Ascending aorta (tissue), 2 donors: ENCODE data around the gene KDM5B. TPM values are rescaled to one million over a fixed set of nuclear protein-coding genes. Genes with fewer than 3 reads are reported as not detected.

Experiments used
- DNase-seq, 2 donors: peaks; one replicate each; pipeline ENCODE4 v3.0.0-alpha.2; 2019; ENCODE audit warnings: low spot score in 2 of 2
- H3K27ac ChIP-seq, 2 donors: fragments of 200-600 bp; sonication (generic); one replicate each; pipeline ENCODE4 v1.5.1; 2016 to 2017; ENCODE audit warnings: mild to moderate bottlenecking in 1 of 2
- H3K27me3 ChIP-seq: fragments of 200-600 bp; sonication (generic); one replicate; pipeline ENCODE4 v1.5.1; 2017
- H3K36me3 ChIP-seq, 2 donors: fragments of 200-600 bp; sonication (generic); one replicate each; pipeline ENCODE4 v1.5.1; 2016
- H3K4me1 ChIP-seq, 2 donors: fragments of 200-600 bp; sonication (generic); one replicate each; pipeline ENCODE4 v1.5.1; 2016 to 2017; ENCODE audit warnings: mild to moderate bottlenecking in 1 of 2
- H3K4me3 ChIP-seq, 2 donors: fragments of 200-600 bp; sonication (generic); one replicate each; pipeline ENCODE4 v1.5.1; 2016 to 2017; ENCODE audit warnings: mild to moderate bottlenecking in 1 of 2
- H3K9me3 ChIP-seq, 2 donors: fragments of 200-600 bp; sonication (generic); one replicate each; pipeline ENCODE4 v1.5.1; 2016
- intact Hi-C: fragments of 100-400 bp; cut with DNase I; formaldehyde crosslinking; loops from one replicate; pipeline ENCODE4 v1.15.1; 2023
- total RNA-seq: library from RNA; depleted of rRNA; stranded (reverse); fragments of >200 nt; gene quantifications from one replicate; pipeline ENCODE4 v1.1.0, GENCODE V29; 2016
- TF ChIP-seq, protein P1 (sequence below), 3 experiments: fragments of 200-600 bp in 2 of 3; fragments of 450-650 bp in 1 of 3; sonication (generic) in 2 of 3; IDR thresholded peaks; one replicate each; pipeline ENCODE4 v1.5.1; 2016 to 2019; ENCODE audit warnings: antibody characterized with exemption in 3 of 3, mild to moderate bottlenecking in 1 of 3, moderate library complexity in 1 of 3

KDM5B gene
- total RNA-seq, 1 donor from 2014 or later: 61.7 TPM

DNA sequence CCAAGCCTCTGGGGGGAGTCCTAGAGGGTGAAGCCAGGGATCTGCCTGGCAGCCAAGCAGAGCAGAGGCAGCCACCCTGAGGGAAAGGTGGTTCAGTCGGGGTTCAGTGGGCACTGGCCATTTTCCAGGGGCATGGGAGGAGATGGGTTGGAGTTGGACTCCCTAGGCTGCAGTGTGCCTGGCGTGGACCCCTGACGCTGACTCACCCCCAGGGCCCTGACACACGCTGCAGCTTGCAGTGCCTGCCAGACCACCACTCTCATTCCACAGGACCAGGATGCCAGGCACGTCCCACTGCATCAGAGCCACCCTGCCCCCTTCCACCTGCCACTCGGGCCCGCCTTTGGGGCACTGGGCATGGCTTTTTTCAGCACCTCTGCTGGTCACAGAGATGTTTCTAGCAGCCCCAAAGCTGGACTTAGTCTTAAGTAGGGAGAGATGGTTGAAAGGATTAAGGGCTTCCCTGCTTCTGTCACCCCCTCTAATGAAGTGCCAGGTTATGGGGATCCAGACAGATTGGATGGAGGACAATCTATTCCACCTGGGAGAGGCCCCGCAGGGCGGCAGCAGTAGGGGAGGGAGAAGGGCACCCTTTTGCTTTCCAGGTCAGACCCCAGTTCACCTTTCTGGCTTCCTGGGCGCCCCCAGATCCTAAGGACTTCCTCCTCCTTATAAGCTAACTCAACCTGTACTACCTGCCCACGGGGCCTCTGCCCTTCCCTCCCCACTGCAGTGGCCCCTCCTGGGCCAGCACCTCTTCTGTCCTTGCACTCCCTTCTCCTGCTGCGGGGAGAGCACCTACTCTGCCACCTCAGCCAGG lies 99.6 kb downstream of the KDM5B start:
- Histone ChIP-seq H3K27me3 (peaks cover 16% of the 10 kb centered on the region), H3K36me3 (no peaks in the 10 kb centered on the region), H3K9me3 (no peaks in the 10 kb centered on the region), H3K27ac (no peak overlapping the region), H3K4me1 (peaks cover 0 to 11% of the 10 kb centered on the region in 2 donors), H3K4me3 (no peak overlapping the region)
- intact Hi-C loops: no loop called here
- TF ChIP-seq, protein P1, sequence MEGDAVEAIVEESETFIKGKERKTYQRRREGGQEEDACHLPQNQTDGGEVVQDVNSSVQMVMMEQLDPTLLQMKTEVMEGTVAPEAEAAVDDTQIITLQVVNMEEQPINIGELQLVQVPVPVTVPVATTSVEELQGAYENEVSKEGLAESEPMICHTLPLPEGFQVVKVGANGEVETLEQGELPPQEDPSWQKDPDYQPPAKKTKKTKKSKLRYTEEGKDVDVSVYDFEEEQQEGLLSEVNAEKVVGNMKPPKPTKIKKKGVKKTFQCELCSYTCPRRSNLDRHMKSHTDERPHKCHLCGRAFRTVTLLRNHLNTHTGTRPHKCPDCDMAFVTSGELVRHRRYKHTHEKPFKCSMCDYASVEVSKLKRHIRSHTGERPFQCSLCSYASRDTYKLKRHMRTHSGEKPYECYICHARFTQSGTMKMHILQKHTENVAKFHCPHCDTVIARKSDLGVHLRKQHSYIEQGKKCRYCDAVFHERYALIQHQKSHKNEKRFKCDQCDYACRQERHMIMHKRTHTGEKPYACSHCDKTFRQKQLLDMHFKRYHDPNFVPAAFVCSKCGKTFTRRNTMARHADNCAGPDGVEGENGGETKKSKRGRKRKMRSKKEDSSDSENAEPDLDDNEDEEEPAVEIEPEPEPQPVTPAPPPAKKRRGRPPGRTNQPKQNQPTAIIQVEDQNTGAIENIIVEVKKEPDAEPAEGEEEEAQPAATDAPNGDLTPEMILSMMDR (IDR thresholded peaks at IDR 0.05): no peak
- DNase-seq: no peak

DNA sequence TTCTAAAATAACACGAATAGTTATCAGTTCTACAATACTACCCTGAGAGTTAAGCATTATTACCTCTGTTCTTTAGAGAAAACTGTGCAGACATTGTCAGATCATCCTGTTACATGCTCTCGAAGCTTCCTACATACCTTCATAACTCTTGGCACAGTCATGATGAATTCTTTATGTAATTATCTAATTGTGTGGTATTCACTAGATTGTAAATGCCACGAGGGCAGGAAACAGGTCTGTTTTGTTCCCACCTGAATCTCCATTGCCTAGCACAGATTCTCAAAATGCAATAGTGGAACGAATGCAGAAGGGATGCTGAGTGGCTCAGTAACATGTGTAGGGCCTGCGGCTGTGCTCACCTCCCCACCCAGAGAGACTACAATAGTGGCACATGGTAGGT lies 101.4 kb downstream of the KDM5B start:
- peaks cover 0 to 11% of the 10 kb centered on the region in 2 donors for H3K4me1 ChIP-seq

DNA sequence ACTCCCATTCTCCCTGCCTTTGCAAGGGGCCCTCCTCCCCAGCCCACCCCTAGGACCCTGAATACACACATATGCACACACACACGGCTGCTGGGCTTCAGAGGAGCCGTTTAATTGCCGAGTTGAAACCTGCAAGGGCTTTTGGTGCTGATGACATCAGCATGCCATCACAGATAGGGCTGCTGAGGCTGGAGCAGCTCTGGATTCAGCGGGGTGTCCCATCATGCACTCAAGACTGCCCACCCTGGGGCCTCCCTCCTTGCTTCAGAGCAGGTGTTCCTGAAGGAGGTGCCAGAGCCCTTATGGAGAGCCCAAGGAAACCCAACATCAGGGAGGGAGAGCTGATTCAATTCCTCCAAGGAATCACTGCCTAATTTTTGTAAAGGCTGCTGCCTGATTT lies 103.6 kb downstream of the KDM5B start:
- no peaks in the 10 kb centered on the region for H3K9me3 ChIP-seq
- peaks cover 0 to 5% of the 10 kb centered on the region in 2 donors for H3K4me1 ChIP-seq
- DNase-seq: no peak
- TF ChIP-seq, protein P1 (IDR thresholded peaks at IDR 0.05): no peak
- intact Hi-C loops: no loop called here
- H3K27me3 ChIP-seq: peaks cover 7% of the 10 kb centered on the region
- H3K27ac ChIP-seq: no peak overlapping the region
- no peaks in the 10 kb centered on the region for H3K36me3 ChIP-seq
- no peak overlapping the region for H3K4me3 ChIP-seq

More for the DNA sequence above, 101.4 kb downstream of the KDM5B start:
- DNase-seq: no peak
- H3K4me3 ChIP-seq: no peak overlapping the region
- intact Hi-C loops: no loop called here
- no peak overlapping the region for H3K27ac ChIP-seq
- TF ChIP-seq, protein P1 (IDR thresholded peaks at IDR 0.05): no peak
- peaks cover 16% of the 10 kb centered on the region for H3K27me3 ChIP-seq
- no peaks in the 10 kb centered on the region for H3K36me3 ChIP-seq
- no peaks in the 10 kb centered on the region for H3K9me3 ChIP-seq

DNA sequence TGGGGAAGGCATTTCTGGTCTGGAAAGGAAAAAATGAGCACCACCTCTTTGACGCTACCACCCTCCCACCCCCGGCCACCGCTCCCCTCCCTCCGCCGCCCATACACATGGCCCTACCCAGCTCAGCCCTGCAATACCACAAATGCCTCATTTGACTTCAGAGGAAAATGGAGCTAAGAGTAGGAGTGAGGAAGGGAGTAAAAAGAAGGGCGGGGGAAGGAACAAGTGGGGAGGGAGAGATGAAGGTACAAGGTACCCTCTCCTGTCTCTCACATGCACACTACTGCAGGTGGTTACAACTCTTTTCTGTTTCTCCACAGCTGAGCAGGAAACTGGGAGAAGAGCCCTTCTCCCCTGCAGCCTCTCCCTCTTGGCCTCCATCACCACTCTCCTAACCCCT lies 105.0 kb downstream of the KDM5B start:
- H3K4me1 ChIP-seq: no peaks in the 10 kb centered on the region
- H3K4me3 ChIP-seq: no peak overlapping the region
- H3K27me3 ChIP-seq: no peaks in the 10 kb centered on the region
- TF ChIP-seq, protein P1 (IDR thresholded peaks at IDR 0.05): no peak
- H3K9me3 ChIP-seq: no peaks in the 10 kb centered on the region
- DNase-seq: no peak
- intact Hi-C loops: no loop called here
- no peaks in the 10 kb centered on the region for H3K36me3 ChIP-seq
- H3K27ac ChIP-seq: no peak overlapping the region

DNA sequence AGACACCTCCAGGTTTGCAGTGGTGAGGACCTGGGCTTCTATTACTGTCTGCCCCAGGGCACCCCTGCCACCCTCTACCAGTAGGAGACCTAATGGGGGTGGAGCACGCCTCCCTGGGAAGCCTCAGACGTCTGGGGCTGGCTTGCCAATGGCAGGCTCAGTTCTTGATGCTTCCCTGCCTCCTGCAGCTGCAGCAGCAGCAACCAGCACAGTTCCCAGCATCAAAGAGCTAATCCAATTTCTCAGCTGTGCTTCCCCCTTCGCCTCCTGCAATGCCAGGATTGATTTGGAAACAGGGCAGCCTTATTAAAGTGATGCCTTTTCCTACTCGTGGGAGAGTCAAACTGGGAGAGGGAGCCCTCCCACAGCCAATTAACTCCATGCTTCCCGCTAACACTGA lies 106.1 kb downstream of the KDM5B start:
- Histone ChIP-seq H3K9me3 (no peaks in the 10 kb centered on the region), H3K36me3 (no peaks in the 10 kb centered on the region), H3K27ac (no peak overlapping the region), H3K4me3 (no peak overlapping the region), H3K27me3 (no peaks in the 10 kb centered on the region), H3K4me1 (no peaks in the 10 kb centered on the region)
- no peak for DNase-seq
- intact Hi-C loops: no loop called here
- TF ChIP-seq, protein P1 (IDR thresholded peaks at IDR 0.05): no peak
